ENCODE data around the gene ECE2. TPM values are rescaled to one million over a fixed set of nuclear protein-coding genes. Genes with fewer than 3 reads are reported as not detected.

Gene ECE2
- total RNA-seq, 1 experiment from 2014 or later: 0.46 TPM

- peak; percentile 77 for TF ChIP-seq ARID4B (CRISPR knock-in tag; IDR thresholded peaks at IDR 0.05; ENCODE audit: borderline replicate concordance)
- no peak for TF ChIP-seq PREB (CRISPR knock-in tag; IDR thresholded peaks at IDR 0.05; ENCODE audit: borderline replicate concordance)
- TF ChIP-seq ZNF532 (CRISPR knock-in tag; IDR thresholded peaks at IDR 0.05; ENCODE audit: borderline replicate concordance): no peak
- TF ChIP-seq JUN (CRISPR knock-in tag; IDR thresholded peaks at IDR 0.05): peak; percentile 91
- TF ChIP-seq CDX4 (CRISPR knock-in tag; IDR thresholded peaks at IDR 0.05; ENCODE audit: borderline replicate concordance): no peak
- TF ChIP-seq ZNF232 (CRISPR knock-in tag; IDR thresholded peaks at IDR 0.05): peak; percentile 90
- TF ChIP-seq PRRX2 (CRISPR knock-in tag; IDR thresholded peaks at IDR 0.05): no peak
- TF ChIP-seq ATF3 (CRISPR knock-in tag; conservative IDR thresholded peaks at IDR 0.05): no peak
- no peak for TF ChIP-seq OVOL2 (CRISPR knock-in tag; IDR thresholded peaks at IDR 0.05; ENCODE audit: borderline replicate concordance)
- TF ChIP-seq GRHL2 (CRISPR knock-in tag; IDR thresholded peaks at IDR 0.05; ENCODE audit: insufficient replicate concordance, severe bottlenecking): no peak
- TF ChIP-seq ZNF423 (CRISPR knock-in tag; IDR thresholded peaks at IDR 0.05): no peak
- no peak for TF ChIP-seq NR3C1 (CRISPR knock-in tag; conservative IDR thresholded peaks at IDR 0.05; ENCODE audit: low read depth)
- TF ChIP-seq AR (CRISPR knock-in tag; IDR thresholded peaks at IDR 0.05): no peak
- TF ChIP-seq ZNF219 (CRISPR knock-in tag; IDR thresholded peaks at IDR 0.05; ENCODE audit: borderline replicate concordance): no peak
- no peak for TF ChIP-seq ZNF416 (CRISPR knock-in tag; IDR thresholded peaks at IDR 0.05)
- TF ChIP-seq ZNF263 (CRISPR knock-in tag; IDR thresholded peaks at IDR 0.05; ENCODE audit: low read depth): no peak
- no peak for TF ChIP-seq MXD4 (CRISPR knock-in tag; IDR thresholded peaks at IDR 0.05; ENCODE audit: borderline replicate concordance)
- TF ChIP-seq SMAD3 (CRISPR knock-in tag; IDR thresholded peaks at IDR 0.05; ENCODE audit: borderline replicate concordance): peak; percentile 94
- TF ChIP-seq RELA (CRISPR knock-in tag; IDR thresholded peaks at IDR 0.05; ENCODE audit: borderline replicate concordance): no peak
- TF ChIP-seq ZNF281 (CRISPR knock-in tag; IDR thresholded peaks at IDR 0.05): peak; percentile 87
- no peak for TF ChIP-seq EMX1 (CRISPR knock-in tag; IDR thresholded peaks at IDR 0.05)
Observed at GRCh38 chr3:184248454-184249411, 27.1 kb upstream of the ECE2 start, which contains the start of gene ALG3 (continued).

Measured in WTC11 (cell line).